Naive thymus-derived CD8-positive, alpha-beta T cell (primary cell): Measurements from ENCODE around the gene PKIB. TPM values are rescaled to one million over a fixed set of nuclear protein-coding genes. Genes with fewer than 3 reads are reported as not detected.

Experiments
- ATAC-seq, 2 donors: fragments of 150-1000 bp; cut with Tn5 transposase in 1 of 2; sonication (Bioruptor Pico), chemical (Tn5 transposase) in 1 of 2; 1 replicate in 1 of 2; 2 replicates in 1 of 2; pipeline ENCODE4 v1.10.0; 2021; ENCODE audit warnings: mild to moderate bottlenecking in 2 of 2, moderate library complexity in 2 of 2
- POLR2A ChIA-PET: fragments of 350-600 bp; sonication (Branson Sonifier 250); formaldehyde crosslinking; loops from one replicate; lab custom pipeline; 2021; ENCODE audit warnings: antibody characterized with exemption; lab: Charles Lee
- DNase-seq, 10 donors: peaks; one replicate each; pipeline versions ENCODE4 v3.0.0 to v3.0.0-alpha.2; 2020 to 2022
- H3K27ac Mint-ChIP-seq, 10 donors: one replicate each; pipeline ENCODE4 v1.8.0; 2020 to 2022; ENCODE audit warnings: mild to moderate bottlenecking in 10 of 10, mixed read lengths in 10 of 10, moderate library complexity in 4 of 10, inconsistent platforms in 1 of 10
- H3K27me3 Mint-ChIP-seq, 5 donors: one replicate each; pipeline ENCODE4 v1.8.0; 2021 to 2022; ENCODE audit warnings: mixed read lengths in 5 of 5
- H3K36me3 Mint-ChIP-seq, 3 donors: one replicate each; pipeline ENCODE4 v1.8.0; 2020 to 2022; ENCODE audit warnings: mixed read lengths in 3 of 3, mild to moderate bottlenecking in 2 of 3, inconsistent platforms in 1 of 3
- H3K4me1 Mint-ChIP-seq, 4 donors: one replicate each; pipeline ENCODE4 v1.8.0; 2021 to 2022; ENCODE audit warnings: mixed read lengths in 4 of 4
- H3K4me3 Mint-ChIP-seq, 10 donors: one replicate each; pipeline ENCODE4 v1.8.0; 2020 to 2022; ENCODE audit warnings: mild to moderate bottlenecking in 10 of 10, mixed read lengths in 10 of 10, moderate library complexity in 6 of 10, inconsistent platforms in 1 of 10
- H3K9me3 Mint-ChIP-seq, 9 donors: one replicate each; pipeline ENCODE4 v1.8.0; 2020 to 2022; ENCODE audit warnings: mixed read lengths in 9 of 9, mild to moderate bottlenecking in 3 of 9, inconsistent platforms in 1 of 9, moderate library complexity in 1 of 9
- polyA plus RNA-seq, 3 donors: library from polyadenylated mRNA; unstranded; fragments of 300-500 nt; fragmentation: Illumina TruSeq; gene quantifications; one replicate each; pipeline ENCODE4 v1.2.3, GENCODE V29; 2021
- total RNA-seq, 8 experiments: library from RNA in 2 of 8; stranded (reverse) in 2 of 8; gene quantifications; one replicate each; pipeline ENCODE4 v1.2.3 and lab custom pipeline; 2021 to 2026

The PKIB gene
- total and polyA plus RNA-seq, 5 experiments from 2014 or later: 0.45 to 0.82 (median 0.75) TPM

- Mint-ChIP-seq H3K4me1 (no peaks in the 10 kb centered on the region), H3K27ac (no peak overlapping the region), H3K27me3 (peaks cover 0 to 2% (median 0%) of the 10 kb centered on the region in 5 donors), H3K36me3 (no peaks in the 10 kb centered on the region), H3K9me3 (no peaks in the 10 kb centered on the region), H3K4me3 (no peak overlapping the region)
- POLR2A ChIA-PET: no interaction called here
- DNase-seq (no peak), ATAC-seq (no peak)
Measured at GRCh38 chr6:122652431-122652830, 42.2 kb downstream of the PKIB start.

- H3K27me3 Mint-ChIP-seq: peaks cover 0 to 2% (median 0%) of the 10 kb centered on the region in 5 donors
Measured at GRCh38 chr6:122653094-122653493, 42.9 kb downstream of the PKIB start.

GRCh38 chr6:122654012-122654411 is 43.8 kb downstream of the PKIB start:
- H3K4me1 Mint-ChIP-seq: no peaks in the 10 kb centered on the region
- H3K9me3 Mint-ChIP-seq: no peaks in the 10 kb centered on the region
- no peak for DNase-seq
- no peak overlapping the region for H3K27ac Mint-ChIP-seq
- H3K27me3 Mint-ChIP-seq: peaks cover 0 to 2% (median 0%) of the 10 kb centered on the region in 5 donors
- no peaks in the 10 kb centered on the region for H3K36me3 Mint-ChIP-seq
- POLR2A ChIA-PET: no interaction called here
- H3K4me3 Mint-ChIP-seq: no peak overlapping the region
- ATAC-seq: no peak

More at GRCh38 chr6:122653094-122653493, 42.9 kb downstream of the PKIB start:
- no peak overlapping the region for H3K4me3 Mint-ChIP-seq
- no peaks in the 10 kb centered on the region for H3K9me3 Mint-ChIP-seq
- ATAC-seq (no peak), DNase-seq (no peak)
- H3K36me3 Mint-ChIP-seq: no peaks in the 10 kb centered on the region
- POLR2A ChIA-PET: no interaction called here
- no peak overlapping the region for H3K27ac Mint-ChIP-seq
- no peaks in the 10 kb centered on the region for H3K4me1 Mint-ChIP-seq

- Mint-ChIP-seq H3K27ac (no peak overlapping the region), H3K27me3 (peaks cover 0 to 6% (median 2%) of the 10 kb centered on the region in 5 donors), H3K4me1 (no peaks in the 10 kb centered on the region), H3K4me3 (no peak overlapping the region), H3K9me3 (no peaks in the 10 kb centered on the region), H3K36me3 (no peaks in the 10 kb centered on the region)
- no peak for ATAC-seq
- POLR2A ChIA-PET: no interaction called here
- no peak for DNase-seq
Measured at GRCh38 chr6:122657601-122658000, 47.4 kb downstream of the PKIB start.

- Mint-ChIP-seq H3K27me3 (peaks cover 2 to 16% (median 7%) of the 10 kb centered on the region in 5 donors), H3K9me3 (peaks cover 0 to 1% (median 0%) of the 10 kb centered on the region in 9 donors), H3K36me3 (no peaks in the 10 kb centered on the region), H3K4me1 (no peaks in the 10 kb centered on the region), H3K4me3 (no peak overlapping the region), H3K27ac (no peak overlapping the region)
- no peak for ATAC-seq
- no peak for DNase-seq
- POLR2A ChIA-PET: no interaction called here
Measured at GRCh38 chr6:122660296-122660695, 50.1 kb downstream of the PKIB start.

- POLR2A ChIA-PET: no interaction called here
- ATAC-seq (no peak), DNase-seq (no peak)
- Mint-ChIP-seq H3K4me1 (no peaks in the 10 kb centered on the region), H3K4me3 (no peak overlapping the region), H3K27ac (no peak overlapping the region), H3K9me3 (peaks cover 0 to 1% (median 0%) of the 10 kb centered on the region in 9 donors), H3K36me3 (no peaks in the 10 kb centered on the region), H3K27me3 (peaks cover 2 to 16% (median 7%) of the 10 kb centered on the region in 5 donors)
Measured at GRCh38 chr6:122663981-122664380, 53.8 kb downstream of the PKIB start.

GRCh38 chr6:122665929-122666328 is 55.7 kb downstream of the PKIB start:
- H3K4me3 Mint-ChIP-seq: no peak overlapping the region
- POLR2A ChIA-PET: no interaction called here
- peaks cover 0 to 1% (median 0%) of the 10 kb centered on the region in 9 donors for H3K9me3 Mint-ChIP-seq
- H3K27ac Mint-ChIP-seq: no peak overlapping the region
- DNase-seq: no peak
- H3K4me1 Mint-ChIP-seq: no peaks in the 10 kb centered on the region
- ATAC-seq: no peak
- H3K36me3 Mint-ChIP-seq: no peaks in the 10 kb centered on the region
- H3K27me3 Mint-ChIP-seq: peaks cover 2 to 16% (median 8%) of the 10 kb centered on the region in 5 donors

- H3K4me1 Mint-ChIP-seq: no peaks in the 10 kb centered on the region
- ATAC-seq (no peak), DNase-seq (no peak)
- H3K9me3 Mint-ChIP-seq: peaks cover 0 to 1% (median 0%) of the 10 kb centered on the region in 9 donors
- H3K36me3 Mint-ChIP-seq: no peaks in the 10 kb centered on the region
- H3K4me3 Mint-ChIP-seq: no peak overlapping the region
- POLR2A ChIA-PET: no interaction called here
- no peak overlapping the region for H3K27ac Mint-ChIP-seq
- peaks cover 2 to 16% (median 8%) of the 10 kb centered on the region in 5 donors for H3K27me3 Mint-ChIP-seq
Measured at GRCh38 chr6:122666418-122666817, 56.2 kb downstream of the PKIB start.

- Mint-ChIP-seq H3K27me3 (peaks cover 0 to 4% (median 0%) of the 10 kb centered on the region in 5 donors), H3K4me3 (no peak overlapping the region), H3K36me3 (no peaks in the 10 kb centered on the region), H3K27ac (no peak overlapping the region), H3K9me3 (no peaks in the 10 kb centered on the region), H3K4me1 (no peaks in the 10 kb centered on the region)
- POLR2A ChIA-PET: no interaction called here
- DNase-seq: no peak
- no peak for ATAC-seq
Measured at GRCh38 chr6:122669418-122669817, 59.2 kb downstream of the PKIB start.

- Mint-ChIP-seq H3K27ac (no peak overlapping the region), H3K36me3 (no peaks in the 10 kb centered on the region), H3K4me3 (no peak overlapping the region), H3K27me3 (peaks cover 0 to 4% (median 0%) of the 10 kb centered on the region in 5 donors), H3K4me1 (no peaks in the 10 kb centered on the region), H3K9me3 (no peaks in the 10 kb centered on the region)
- DNase-seq (no peak), ATAC-seq (no peak)
- POLR2A ChIA-PET: no interaction called here
Measured at GRCh38 chr6:122669868-122670267, 59.7 kb downstream of the PKIB start.

GRCh38 chr6:122671251-122671650 is 61.0 kb downstream of the PKIB start:
- Mint-ChIP-seq H3K4me3 (no peak overlapping the region), H3K27ac (no peak overlapping the region), H3K4me1 (no peaks in the 10 kb centered on the region), H3K9me3 (no peaks in the 10 kb centered on the region), H3K27me3 (peaks cover 0 to 4% (median 0%) of the 10 kb centered on the region in 5 donors), H3K36me3 (no peaks in the 10 kb centered on the region)
- DNase-seq (no peak), ATAC-seq (no peak)
- POLR2A ChIA-PET: no interaction called here

- Mint-ChIP-seq H3K9me3 (no peaks in the 10 kb centered on the region), H3K27me3 (peaks cover 0 to 4% (median 0%) of the 10 kb centered on the region in 5 donors)
- POLR2A ChIA-PET: no interaction called here
Measured at GRCh38 chr6:122673343-122673961, 63.2 kb downstream of the PKIB start.

GRCh38 chr6:122676146-122676545 is 65.9 kb downstream of the PKIB start:
- H3K9me3 Mint-ChIP-seq: no peaks in the 10 kb centered on the region
- POLR2A ChIA-PET: no interaction called here
- no peak overlapping the region for H3K4me3 Mint-ChIP-seq
- ATAC-seq (no peak), DNase-seq (no peak)
- H3K4me1 Mint-ChIP-seq: no peaks in the 10 kb centered on the region
- H3K36me3 Mint-ChIP-seq: no peaks in the 10 kb centered on the region
- H3K27ac Mint-ChIP-seq: no peak overlapping the region
- H3K27me3 Mint-ChIP-seq: peaks cover 0 to 2% (median 0%) of the 10 kb centered on the region in 5 donors

More at GRCh38 chr6:122673343-122673961, 63.2 kb downstream of the PKIB start:
- ATAC-seq: no peak
- no peak for DNase-seq
- Mint-ChIP-seq H3K4me3 (no peak overlapping the region), H3K4me1 (no peaks in the 10 kb centered on the region), H3K27ac (no peak overlapping the region), H3K36me3 (no peaks in the 10 kb centered on the region)

- Mint-ChIP-seq H3K36me3 (no peaks in the 10 kb centered on the region), H3K9me3 (no peaks in the 10 kb centered on the region), H3K27me3 (peaks cover 0 to 2% (median 0%) of the 10 kb centered on the region in 5 donors), H3K4me1 (no peaks in the 10 kb centered on the region), H3K4me3 (no peak overlapping the region), H3K27ac (no peak overlapping the region)
- ATAC-seq: no peak
- POLR2A ChIA-PET: no interaction called here
- no peak for DNase-seq
Measured at GRCh38 chr6:122676688-122677087, 66.5 kb downstream of the PKIB start.
